Glutamatergic neuron (in vitro differentiated cells): Measurements from ENCODE around the gene TMEM98. TPM values are rescaled to one million over a fixed set of nuclear protein-coding genes. Genes with fewer than 3 reads are reported as not detected.
"Not testable (repeated sequence)": the region's sequence is repeated elsewhere in the genome, so short reads cannot be mapped to it uniquely, and the experiment has no call there.

Experiments
- DNase-seq: peaks from one replicate; pipeline ENCODE4 v3.0.0; 2022
- H3K27ac Mint-ChIP-seq: one replicate; pipeline ENCODE4 v1.8.0; 2020; ENCODE audit warnings: mild to moderate bottlenecking, mixed read lengths, inconsistent platforms; ENCODE audit not compliant: unreplicated experiment
- H3K27me3 Mint-ChIP-seq: one replicate; pipeline ENCODE4 v1.8.0; 2020; ENCODE audit warnings: mild to moderate bottlenecking, moderate library complexity, mixed read lengths, inconsistent platforms; ENCODE audit not compliant: unreplicated experiment
- H3K36me3 Mint-ChIP-seq: one replicate; pipeline ENCODE4 v1.8.0; 2020; ENCODE audit warnings: mild to moderate bottlenecking, mixed read lengths, inconsistent platforms; ENCODE audit not compliant: unreplicated experiment
- H3K4me1 Mint-ChIP-seq: one replicate; pipeline ENCODE4 v1.8.0; 2020; ENCODE audit warnings: mild to moderate bottlenecking, low read depth, mixed read lengths, inconsistent platforms; ENCODE audit not compliant: unreplicated experiment
- H3K4me3 Mint-ChIP-seq: one replicate; pipeline ENCODE4 v1.8.0; 2020; ENCODE audit warnings: mild to moderate bottlenecking, mixed read lengths, inconsistent platforms; ENCODE audit not compliant: unreplicated experiment
- H3K9me3 Mint-ChIP-seq: one replicate; pipeline ENCODE4 v1.8.0; 2020; ENCODE audit warnings: mild to moderate bottlenecking, moderate library complexity, mixed read lengths, inconsistent platforms; ENCODE audit not compliant: unreplicated experiment
- CTCF ChIP-seq: fragments of 200-600 bp; sonication (generic); IDR thresholded peaks from one replicate; pipeline ENCODE4 v1.5.0; 2021; ENCODE audit not compliant: partially characterized antibody, unreplicated experiment
- total RNA-seq: library from RNA; stranded (reverse); fragmentation: NEBNext Ultra II Directional; extraction: Animal tissue kit (Norgen Biotek cat#: 25700); gene quantifications from one replicate; pipeline ENCODE4 v1.2.1, GENCODE V29; 2021; ENCODE audit not compliant: unreplicated experiment

Gene TMEM98
- total RNA-seq, 1 donor from 2014 or later, result 62.3 TPM

GRCh38 chr17:32980230-32980629, 52.3 kb downstream of the TMEM98 start:
- peaks cover 4% of the 10 kb centered on the region for H3K9me3 Mint-ChIP-seq
- peaks cover 6% of the 10 kb centered on the region for H3K27me3 Mint-ChIP-seq
- H3K4me3 Mint-ChIP-seq, result no peak overlapping the region
- TF ChIP-seq CTCF, result no peak
- DNase-seq, result no peak
- H3K27ac Mint-ChIP-seq, result no peak overlapping the region
- no peaks in the 10 kb centered on the region for H3K4me1 Mint-ChIP-seq
- H3K36me3 Mint-ChIP-seq, result peaks cover 6% of the 10 kb centered on the region

GRCh38 chr17:32981611-32982010, 53.7 kb downstream of the TMEM98 start:
- not testable (repeated sequence) for DNase-seq, H3K4me1 Mint-ChIP-seq

GRCh38 chr17:32985050-32985756, 57.2 kb downstream of the TMEM98 start:
- TF ChIP-seq CTCF, result no peak
- no peak for DNase-seq
- H3K27ac Mint-ChIP-seq, result no peak overlapping the region
- H3K4me3 Mint-ChIP-seq, result no peak overlapping the region
- peaks cover 6% of the 10 kb centered on the region for H3K27me3 Mint-ChIP-seq
- H3K36me3 Mint-ChIP-seq, result peaks cover 6% of the 10 kb centered on the region
- no peaks in the 10 kb centered on the region for H3K4me1 Mint-ChIP-seq
- H3K9me3 Mint-ChIP-seq, result peaks cover 8% of the 10 kb centered on the region

More at GRCh38 chr17:32981611-32982010, 53.7 kb downstream of the TMEM98 start:
- H3K36me3 Mint-ChIP-seq, H3K27ac Mint-ChIP-seq, H3K4me3 Mint-ChIP-seq, H3K27me3 Mint-ChIP-seq, H3K9me3 Mint-ChIP-seq: not testable (repeated sequence)

- not testable (repeated sequence) for H3K27ac Mint-ChIP-seq, H3K27me3 Mint-ChIP-seq, DNase-seq, H3K36me3 Mint-ChIP-seq, H3K4me3 Mint-ChIP-seq, H3K4me1 Mint-ChIP-seq
- peaks cover 10% of the 10 kb centered on the region for H3K9me3 Mint-ChIP-seq
Measured at GRCh38 chr17:32987453-32987805, 59.5 kb downstream of the TMEM98 start.

GRCh38 chr17:32987868-32988267, 59.9 kb downstream of the TMEM98 start:
- not testable (repeated sequence) for H3K27me3 Mint-ChIP-seq, H3K9me3 Mint-ChIP-seq, H3K4me3 Mint-ChIP-seq, DNase-seq, H3K4me1 Mint-ChIP-seq, H3K36me3 Mint-ChIP-seq, H3K27ac Mint-ChIP-seq

- no peaks in the 10 kb centered on the region for H3K4me1 Mint-ChIP-seq
- DNase-seq, result no peak
- no peaks in the 10 kb centered on the region for H3K36me3 Mint-ChIP-seq
- TF ChIP-seq CTCF, result no peak
- peaks cover 7% of the 10 kb centered on the region for H3K27me3 Mint-ChIP-seq
- H3K27ac Mint-ChIP-seq, result no peak overlapping the region
- peaks cover 10% of the 10 kb centered on the region for H3K9me3 Mint-ChIP-seq
- no peak overlapping the region for H3K4me3 Mint-ChIP-seq
Measured at GRCh38 chr17:32988481-32989101, 60.6 kb downstream of the TMEM98 start.
